ENCODE results near the gene TAAR2. TPM values are rescaled to one million over a fixed set of nuclear protein-coding genes. Genes with fewer than 3 reads are reported as not detected.

TAAR2 gene
- total RNA-seq, 1 donor = not detected

GRCh38 chr6:132596201-132596600 is 27.9 kb downstream of the TAAR2 start:
- no peak for DNase-seq (ENCODE audit: low read depth)
- no peak overlapping the region for H3K4me3 ChIP-seq (ENCODE audit: low read depth, low read length)
- no peak for TF ChIP-seq CTCF (IDR thresholded peaks at IDR 0.05; ENCODE audit: insufficient read depth, low read depth, low read length)

- no peak overlapping the region for H3K4me3 ChIP-seq (ENCODE audit: low read depth, low read length)
- no peak for TF ChIP-seq CTCF (IDR thresholded peaks at IDR 0.05; ENCODE audit: insufficient read depth, low read depth, low read length)
- no peak for DNase-seq (ENCODE audit: low read depth)
Measured at GRCh38 chr6:132592855-132593254, 31.2 kb downstream of the TAAR2 start.

- no peak for TF ChIP-seq CTCF (IDR thresholded peaks at IDR 0.05; ENCODE audit: insufficient read depth, low read depth, low read length)
- no peak overlapping the region for H3K4me3 ChIP-seq (ENCODE audit: low read depth, low read length)
- no peak for DNase-seq (ENCODE audit: low read depth)
Measured at GRCh38 chr6:132590362-132590761, 33.7 kb downstream of the TAAR2 start.

- no peak within 1 kb of the TSS for H3K4me3 ChIP-seq (ENCODE audit: low read depth, low read length)
- no peak for TF ChIP-seq CTCF (IDR thresholded peaks at IDR 0.05; ENCODE audit: insufficient read depth, low read depth, low read length)
- DNase-seq (ENCODE audit: low read depth) = no peak
Measured at GRCh38 chr6:132589454-132589853, 34.6 kb downstream of the TAAR2 start, which contains the start of gene TAAR5. Gene TAAR5 (minus strand): TSS chr6:132589741. CDS start chr6:132589686, 55 bp downstream.

- TF ChIP-seq CTCF (IDR thresholded peaks at IDR 0.05; ENCODE audit: insufficient read depth, low read depth, low read length) = no peak
- no peak overlapping the region for H3K4me3 ChIP-seq (ENCODE audit: low read depth, low read length)
- DNase-seq (ENCODE audit: low read depth) = no peak
Measured at GRCh38 chr6:132587424-132587823, 36.7 kb downstream of the TAAR2 start.

GRCh38 chr6:132584698-132585097 is 39.4 kb downstream of the TAAR2 start:
- no peak overlapping the region for H3K4me3 ChIP-seq (ENCODE audit: low read depth, low read length)
- DNase-seq (ENCODE audit: low read depth) = no peak
- TF ChIP-seq CTCF (IDR thresholded peaks at IDR 0.05; ENCODE audit: insufficient read depth, low read depth, low read length) = no peak

GRCh38 chr6:132571774-132572173 is 52.3 kb downstream of the TAAR2 start:
- no peak for TF ChIP-seq CTCF (IDR thresholded peaks at IDR 0.05; ENCODE audit: insufficient read depth, low read depth, low read length)
- DNase-seq (ENCODE audit: low read depth) = no peak
- H3K4me3 ChIP-seq (ENCODE audit: low read depth, low read length) = no peak overlapping the region

Measured in fibroblast of villous mesenchyme (primary cell).